NCI-H226 (cell line): Measurements from ENCODE around the gene CUL4A.
"Not testable (repeated sequence)": the region's sequence is repeated elsewhere in the genome, so short reads cannot be mapped to it uniquely, and the experiment has no call there.

Experiments used
- DNase-seq: peaks from one replicate; pipeline ENCODE4 v3.0.0-alpha.2; 2015

Gene CUL4A

GRCh38 chr13:113243847-113244246 is 34.4 kb downstream of the CUL4A start:
- DNase-seq, result no peak

GRCh38 chr13:113245849-113246796 is 36.7 kb downstream of the CUL4A start:
- DNase-seq, result no peak

DNA sequence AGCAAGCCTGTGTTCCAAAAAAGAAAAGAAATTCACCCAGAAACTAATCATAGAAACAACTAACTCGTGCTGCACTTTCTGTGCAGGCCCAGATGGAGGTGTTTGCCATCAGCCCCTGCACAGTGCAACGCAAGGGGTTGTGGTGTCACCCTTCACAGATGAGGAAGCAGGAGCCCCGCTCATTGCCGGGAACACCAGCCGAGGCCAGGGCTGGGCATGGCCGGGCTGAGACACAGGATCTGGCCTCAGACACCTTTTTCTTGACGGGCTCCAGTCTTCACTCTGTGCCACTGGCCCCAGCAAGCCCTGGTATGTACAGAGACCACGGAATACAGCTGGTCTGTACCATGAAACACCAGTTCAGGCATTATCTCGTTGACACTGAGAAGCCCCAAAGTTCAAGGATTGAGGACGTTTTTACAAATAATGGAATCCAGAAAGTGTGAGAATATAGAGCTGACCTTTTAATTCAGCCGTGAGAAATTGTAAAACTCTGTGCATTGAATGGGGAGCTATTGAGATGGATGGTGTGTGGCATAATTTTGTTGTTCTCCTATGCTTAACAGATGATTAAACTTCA is 43.2 kb downstream of the CUL4A start:
- DNase-seq, result no peak

- not testable (repeated sequence) for DNase-seq
Observed at GRCh38 chr13:113257908-113258307, 48.5 kb downstream of the CUL4A start.

GRCh38 chr13:113258321-113259054 is 49.1 kb downstream of the CUL4A start:
- no peak for DNase-seq

- no peak for DNase-seq
Observed at GRCh38 chr13:113260996-113261395, 51.6 kb downstream of the CUL4A start.

- not testable (repeated sequence) for DNase-seq
Observed at GRCh38 chr13:113263016-113263415, 53.6 kb downstream of the CUL4A start.

- no peak for DNase-seq
Observed at GRCh38 chr13:113267642-113268405, 58.4 kb downstream of the CUL4A start.

- DNase-seq, result no peak
Observed at GRCh38 chr13:113272031-113272430, 62.6 kb downstream of the CUL4A start.

DNA sequence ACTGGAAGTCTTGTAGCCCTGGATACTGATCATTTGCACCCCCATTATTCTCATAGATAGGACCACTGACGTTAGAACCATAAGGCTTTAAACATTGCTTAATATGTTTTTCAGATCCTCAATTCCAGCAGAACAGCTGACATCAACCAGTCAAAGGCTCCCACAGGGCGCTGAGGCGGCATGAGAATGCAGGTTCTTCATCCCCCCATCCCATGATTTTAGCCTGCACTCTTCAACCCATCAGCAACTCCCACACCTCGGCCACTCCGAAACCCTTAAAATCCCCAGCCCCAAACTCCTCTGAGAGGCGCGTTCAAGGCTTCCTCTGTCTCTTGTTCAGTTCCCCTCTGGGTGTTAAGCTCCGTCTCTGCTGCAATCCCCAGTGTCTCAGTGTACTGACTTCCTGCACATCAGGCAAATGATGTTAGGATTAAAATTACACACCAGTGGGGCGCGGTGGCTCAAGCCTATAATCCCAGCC is 63.3 kb downstream of the CUL4A start:
- DNase-seq, result no peak

GRCh38 chr13:113273321-113273720 is 63.9 kb downstream of the CUL4A start:
- no peak for DNase-seq

DNA sequence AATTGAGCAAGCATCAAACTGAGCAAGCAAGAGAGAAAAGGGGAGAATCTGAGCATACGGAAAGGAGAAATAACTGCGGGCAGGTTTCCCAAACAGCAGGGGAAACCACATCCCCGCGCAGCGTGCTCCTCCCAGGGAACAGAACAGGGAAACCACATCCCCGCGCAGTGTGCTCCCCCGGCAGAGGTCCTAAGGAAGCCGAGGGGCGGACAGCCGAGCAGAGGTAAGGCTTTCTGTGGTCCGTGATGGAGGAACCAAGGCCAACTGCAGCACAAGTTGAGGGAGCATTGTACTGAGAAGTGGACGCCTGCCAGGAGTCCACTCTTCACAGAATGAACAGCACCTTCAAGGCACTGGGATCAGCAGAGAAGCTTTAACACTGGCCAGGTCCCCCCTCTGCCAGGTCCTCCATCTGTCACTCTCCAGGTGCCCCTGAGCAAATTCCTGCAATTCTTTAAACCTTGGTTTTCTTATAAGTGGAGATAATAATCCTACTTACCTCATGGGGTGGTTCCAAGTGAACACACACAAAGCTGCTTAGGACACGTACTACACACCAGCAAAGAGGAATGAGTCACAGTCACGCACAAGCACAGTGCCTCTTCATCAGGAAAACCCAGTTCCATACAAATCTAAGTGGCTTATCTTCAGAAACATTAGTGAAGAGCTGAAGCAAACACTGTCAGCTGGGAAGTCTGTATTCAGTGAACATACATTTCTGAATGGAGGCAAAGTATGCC is 64.6 kb downstream of the CUL4A start:
- peak; percentile 43 for DNase-seq

- no peak for DNase-seq
Observed at GRCh38 chr13:113274721-113275120, 65.3 kb downstream of the CUL4A start.

GRCh38 chr13:113275387-113275786 is 66.0 kb downstream of the CUL4A start:
- peak; percentile 26 for DNase-seq

DNA sequence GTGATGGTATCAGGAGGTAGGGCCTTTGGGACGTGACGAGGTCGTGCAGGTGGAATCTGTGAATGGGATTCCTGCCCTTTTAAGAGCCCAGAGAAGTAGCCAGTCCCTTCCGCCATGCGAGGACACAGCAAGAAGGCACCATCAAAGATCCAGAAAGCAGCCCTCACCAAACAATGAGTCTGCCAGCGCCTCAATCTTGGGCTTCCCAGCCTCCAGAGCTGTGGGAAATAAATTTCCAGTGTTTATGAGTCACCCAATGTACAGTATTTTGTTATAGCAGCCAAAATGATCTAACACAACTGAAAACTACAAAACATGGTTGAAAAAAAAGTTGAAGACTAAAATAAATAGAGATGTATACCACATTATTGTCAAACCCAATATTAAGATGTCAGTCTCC is 70.7 kb downstream of the CUL4A start:
- no peak for DNase-seq

GRCh38 chr13:113283904-113284303 is 74.5 kb downstream of the CUL4A start:
- no peak for DNase-seq

DNA sequence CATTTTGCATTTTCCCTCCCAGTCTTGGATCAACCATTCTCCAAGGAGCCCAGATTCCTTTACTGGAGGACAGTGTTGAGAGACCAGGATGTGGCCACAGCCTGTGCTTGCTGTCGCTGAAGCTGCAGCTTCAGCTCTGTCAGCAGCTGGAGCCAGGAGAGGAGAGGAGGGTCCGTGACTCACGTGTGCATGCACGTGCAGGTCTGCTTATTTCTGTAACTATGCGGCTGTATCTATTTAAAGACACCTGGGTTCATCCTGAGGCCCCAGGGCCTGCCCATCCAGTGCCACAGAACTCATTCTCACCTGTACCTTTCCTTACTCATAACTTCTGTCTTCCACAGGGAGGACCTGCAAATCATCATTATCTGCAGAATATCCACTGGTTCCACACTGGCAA is 79.5 kb downstream of the CUL4A start:
- DNase-seq, result no peak

GRCh38 chr13:113291129-113291528 is 81.7 kb downstream of the CUL4A start:
- DNase-seq, result no peak

DNA sequence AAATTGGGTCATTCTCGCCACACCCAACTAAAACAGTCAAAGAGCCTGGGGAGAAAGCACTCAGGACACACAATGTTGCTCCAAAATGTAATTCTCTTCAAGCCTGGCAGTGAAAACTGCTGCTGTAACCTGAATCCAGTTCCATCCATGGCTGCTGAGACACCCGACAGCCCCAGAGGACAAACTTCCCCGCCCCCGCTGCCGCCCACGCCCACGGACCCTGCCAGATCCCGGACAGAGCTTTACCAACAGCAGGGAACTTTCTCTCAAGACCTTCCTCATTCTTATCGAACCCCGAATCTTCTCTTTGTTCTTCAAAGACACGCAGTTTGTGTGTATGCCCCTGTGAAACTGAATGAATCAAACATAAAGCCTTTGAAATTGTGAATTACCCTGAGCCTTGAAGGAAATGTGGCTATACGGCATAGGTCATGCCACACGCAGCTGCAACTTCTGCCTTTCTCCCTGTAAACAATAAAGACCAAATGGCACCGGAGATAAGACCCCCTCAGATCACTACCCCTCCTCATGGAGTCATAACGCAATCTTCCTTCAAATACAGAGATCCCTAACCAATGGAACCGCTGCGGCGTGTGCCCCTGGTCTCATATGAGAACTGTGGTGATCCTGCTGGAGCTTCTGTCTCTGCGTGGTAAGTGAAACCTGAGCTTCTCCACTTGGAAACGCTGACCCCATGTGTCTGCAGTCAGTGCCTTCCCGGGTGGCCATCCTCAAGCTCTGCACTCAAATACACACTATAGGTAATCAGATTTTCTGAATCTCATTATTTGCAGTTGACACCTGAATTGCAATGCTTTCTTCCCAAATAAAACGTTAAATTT is 82.8 kb downstream of the CUL4A start:
- no peak for DNase-seq

DNA sequence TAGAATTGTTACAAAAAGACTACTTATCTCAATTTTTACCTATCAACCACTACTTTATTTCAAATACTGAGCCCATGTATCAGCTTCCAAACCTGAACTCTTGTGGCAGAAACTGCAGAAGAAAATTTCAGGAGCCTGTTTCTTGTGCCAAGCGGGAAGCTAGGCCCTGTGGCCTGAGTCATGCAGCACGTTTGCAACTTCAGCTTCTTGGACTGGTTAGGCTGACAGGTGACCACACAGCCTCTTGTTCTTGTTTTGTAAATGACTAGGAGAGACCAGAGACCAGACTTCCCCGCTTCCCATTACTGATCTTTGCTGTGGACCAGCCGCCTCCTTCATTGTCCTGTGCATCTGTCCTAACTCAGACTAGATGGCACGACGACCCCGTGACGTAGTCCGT is 84.3 kb downstream of the CUL4A start:
- DNase-seq, result no peak

DNA sequence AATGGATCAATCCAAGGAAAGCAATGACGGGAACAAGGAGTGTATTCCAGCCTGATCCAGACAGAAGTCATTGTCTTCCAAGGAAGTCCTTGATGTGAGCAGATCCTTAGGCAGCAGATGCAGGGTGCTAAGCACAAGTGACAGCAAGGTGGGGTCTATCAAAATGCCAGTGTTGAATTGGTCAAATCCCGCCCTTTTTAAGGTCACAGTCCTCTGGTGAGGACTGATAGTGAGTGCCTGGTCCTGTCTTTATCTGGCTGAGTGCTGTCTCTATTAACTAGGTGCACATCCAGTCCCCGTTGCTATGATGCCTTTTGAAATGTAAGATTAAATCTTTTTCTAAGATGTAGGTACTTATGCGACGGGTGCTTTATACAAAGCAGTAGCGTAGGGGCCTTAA is 86.4 kb downstream of the CUL4A start:
- no peak for DNase-seq
